ENCODE measurements around the gene WDR88. TPM values are rescaled to one million over a fixed set of nuclear protein-coding genes. Genes with fewer than 3 reads are reported as not detected.
"Not testable (repeated sequence)": the region's sequence is repeated elsewhere in the genome, so short reads cannot be mapped to it uniquely, and the experiment has no call there.

The WDR88 gene
- total RNA-seq, 6 donors from 2014 or later: 0.34 TPM; not detected in 5

DNA sequence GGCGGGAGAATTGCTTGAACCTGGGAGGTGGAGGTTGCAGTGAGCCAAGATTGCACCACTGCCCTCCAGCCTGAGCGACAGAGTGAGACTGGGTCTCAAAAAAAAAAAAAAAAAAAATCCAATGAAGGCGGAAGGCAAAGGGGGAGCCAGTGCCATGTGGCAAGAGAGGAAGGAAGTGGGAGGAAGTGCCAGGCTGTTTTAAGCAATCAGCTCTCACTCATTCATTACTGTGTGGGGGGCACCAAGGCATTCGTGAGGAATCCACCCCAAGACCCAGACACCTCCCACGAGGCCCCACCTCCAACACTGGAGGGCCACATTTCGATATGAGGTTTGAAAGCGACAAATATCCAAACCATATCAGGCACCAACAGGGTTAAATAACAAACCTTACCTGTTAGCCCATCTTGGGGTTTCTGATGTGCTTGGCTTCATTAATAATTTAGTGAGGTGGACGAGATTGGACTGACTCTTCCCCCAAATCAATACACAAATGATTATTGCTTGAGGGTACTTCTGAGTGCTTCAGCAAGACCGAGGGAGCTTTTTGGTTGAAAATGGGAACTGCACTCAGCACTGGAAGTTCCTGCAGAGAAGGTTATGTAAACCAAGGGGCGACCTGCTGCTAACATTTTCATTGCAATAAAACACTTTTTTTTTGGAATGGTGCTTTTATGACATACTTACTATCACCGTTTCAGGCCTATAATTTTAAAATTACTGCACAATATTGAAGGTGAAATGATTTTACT, 54.7 kb downstream of the WDR88 start:
- DNase-seq: no peak
- no peak overlapping the region for H3K4me3 ChIP-seq
- no peak overlapping the region for H3K27ac ChIP-seq
- WGBS, 2 donors: 37 to 56% methylated on average over 11 of the region's 11 CpGs
- H3K27me3 ChIP-seq: no peaks in the 10 kb centered on the region
- no peaks in the 10 kb centered on the region for H3K4me1 ChIP-seq
- TF ChIP-seq EP300 (IDR thresholded peaks at IDR 0.05) (no peak), POLR2A (IDR thresholded peaks at IDR 0.05) (no peak), POLR2AphosphoS5 (IDR thresholded peaks at IDR 0.05) (no peak)
- TF ChIP-seq, protein P1, sequence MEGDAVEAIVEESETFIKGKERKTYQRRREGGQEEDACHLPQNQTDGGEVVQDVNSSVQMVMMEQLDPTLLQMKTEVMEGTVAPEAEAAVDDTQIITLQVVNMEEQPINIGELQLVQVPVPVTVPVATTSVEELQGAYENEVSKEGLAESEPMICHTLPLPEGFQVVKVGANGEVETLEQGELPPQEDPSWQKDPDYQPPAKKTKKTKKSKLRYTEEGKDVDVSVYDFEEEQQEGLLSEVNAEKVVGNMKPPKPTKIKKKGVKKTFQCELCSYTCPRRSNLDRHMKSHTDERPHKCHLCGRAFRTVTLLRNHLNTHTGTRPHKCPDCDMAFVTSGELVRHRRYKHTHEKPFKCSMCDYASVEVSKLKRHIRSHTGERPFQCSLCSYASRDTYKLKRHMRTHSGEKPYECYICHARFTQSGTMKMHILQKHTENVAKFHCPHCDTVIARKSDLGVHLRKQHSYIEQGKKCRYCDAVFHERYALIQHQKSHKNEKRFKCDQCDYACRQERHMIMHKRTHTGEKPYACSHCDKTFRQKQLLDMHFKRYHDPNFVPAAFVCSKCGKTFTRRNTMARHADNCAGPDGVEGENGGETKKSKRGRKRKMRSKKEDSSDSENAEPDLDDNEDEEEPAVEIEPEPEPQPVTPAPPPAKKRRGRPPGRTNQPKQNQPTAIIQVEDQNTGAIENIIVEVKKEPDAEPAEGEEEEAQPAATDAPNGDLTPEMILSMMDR (IDR thresholded peaks at IDR 0.05): no peak
- no peak for ATAC-seq (ENCODE audit: low FRiP score in 2 of 2)
- H3K9me3 ChIP-seq: no peaks in the 10 kb centered on the region
- no peaks in the 10 kb centered on the region for H3K36me3 ChIP-seq

DNA sequence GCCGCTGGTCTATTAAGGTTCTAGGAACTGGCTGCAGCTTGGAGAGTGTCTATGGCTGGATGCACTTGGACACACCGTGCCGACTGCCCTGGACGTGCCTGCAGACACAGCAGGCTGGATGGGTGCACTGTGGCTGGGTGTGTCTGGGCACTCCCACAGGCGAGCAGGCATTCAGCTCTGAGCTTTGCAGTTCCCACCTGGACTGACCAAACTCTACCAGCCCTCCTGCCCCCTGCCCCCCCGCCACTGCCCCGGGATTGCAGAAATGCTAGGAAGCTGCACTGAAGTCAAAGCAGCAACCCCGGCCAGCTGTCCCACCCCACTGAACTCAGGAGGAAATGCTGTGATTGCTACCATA, 55.2 kb downstream of the WDR88 start:
- Histone ChIP-seq H3K27ac (no peak overlapping the region), H3K27me3 (no peaks in the 10 kb centered on the region), H3K4me3 (no peak overlapping the region), H3K9me3 (no peaks in the 10 kb centered on the region), H3K36me3 (no peaks in the 10 kb centered on the region), H3K4me1 (no peaks in the 10 kb centered on the region)
- no peak for TF ChIP-seq EP300 (IDR thresholded peaks at IDR 0.05)
- TF ChIP-seq, protein P1 (IDR thresholded peaks at IDR 0.05): no peak
- TF ChIP-seq POLR2AphosphoS5 (IDR thresholded peaks at IDR 0.05): no peak
- no peak for TF ChIP-seq POLR2A (IDR thresholded peaks at IDR 0.05)
- ATAC-seq (ENCODE audit: low FRiP score in 2 of 2) (no peak), DNase-seq (no peak)
- WGBS, 2 donors: 61 to 68% methylated on average over 3 to 8 of the region's 8 CpGs

DNA sequence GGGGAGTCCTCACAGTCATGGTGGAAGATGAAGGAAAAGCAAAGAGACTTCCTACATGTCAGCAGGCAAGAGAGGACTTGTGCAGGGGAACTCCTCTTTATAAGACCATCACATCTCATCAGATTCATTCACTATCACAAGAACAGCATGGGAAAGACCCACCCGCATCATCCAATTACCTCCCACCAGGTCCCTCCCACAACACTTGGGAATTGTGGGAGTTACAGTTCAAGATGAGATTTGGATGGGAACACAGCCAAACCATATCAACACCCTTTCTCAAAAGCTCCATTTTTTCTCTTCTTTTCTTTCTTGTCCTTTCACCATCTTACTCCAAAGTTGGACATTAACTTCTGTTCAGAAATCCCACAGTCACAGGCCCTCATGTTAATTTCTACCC, 57.5 kb downstream of the WDR88 start:
- Histone ChIP-seq H3K4me3 (no peak overlapping the region), H3K27me3 (no peaks in the 10 kb centered on the region), H3K27ac (no peak overlapping the region), H3K36me3 (no peaks in the 10 kb centered on the region), H3K4me1 (peaks cover 0 to 5% (median 0%) of the 10 kb centered on the region in 4 donors), H3K9me3 (no peaks in the 10 kb centered on the region)
- TF ChIP-seq POLR2AphosphoS5 (IDR thresholded peaks at IDR 0.05) (no peak), EP300 (IDR thresholded peaks at IDR 0.05) (no peak)
- WGBS, 2 donors: 0 to 60% methylated on average over 1 of the region's 1 CpG
- no peak for ATAC-seq (ENCODE audit: low FRiP score in 2 of 2)
- no peak for DNase-seq

DNA sequence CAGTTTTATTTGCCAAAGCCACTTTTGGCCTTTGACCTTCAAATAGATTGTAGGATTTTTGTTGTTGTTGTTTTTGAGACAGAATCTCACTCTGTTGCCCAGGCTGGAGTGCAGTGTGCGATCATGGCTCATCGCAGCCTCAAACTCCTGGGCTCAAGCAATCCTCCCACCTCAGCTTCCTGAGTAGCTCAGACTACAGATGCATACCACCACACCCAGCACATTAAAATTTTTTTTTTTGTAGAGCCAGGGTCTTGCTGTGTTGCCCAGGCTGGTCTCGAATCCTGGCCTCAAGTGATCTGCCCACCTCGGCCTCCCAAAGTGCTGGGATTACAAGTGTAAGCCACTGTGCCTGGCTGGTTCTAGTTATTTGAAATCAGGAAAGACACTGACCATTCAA, 59.2 kb downstream of the WDR88 start:
- ATAC-seq (ENCODE audit: low FRiP score in 2 of 2); DNase-seq; H3K27ac ChIP-seq; H3K9me3 ChIP-seq; H3K27me3 ChIP-seq; H3K36me3 ChIP-seq; H3K4me3 ChIP-seq: not testable (repeated sequence)
- H3K4me1 ChIP-seq: peaks cover 8 to 22% (median 11%) of the 10 kb centered on the region in 4 donors
- 92 to 99% methylated on average over 3 to 4 of the region's 4 CpGs for WGBS, 2 donors

DNA sequence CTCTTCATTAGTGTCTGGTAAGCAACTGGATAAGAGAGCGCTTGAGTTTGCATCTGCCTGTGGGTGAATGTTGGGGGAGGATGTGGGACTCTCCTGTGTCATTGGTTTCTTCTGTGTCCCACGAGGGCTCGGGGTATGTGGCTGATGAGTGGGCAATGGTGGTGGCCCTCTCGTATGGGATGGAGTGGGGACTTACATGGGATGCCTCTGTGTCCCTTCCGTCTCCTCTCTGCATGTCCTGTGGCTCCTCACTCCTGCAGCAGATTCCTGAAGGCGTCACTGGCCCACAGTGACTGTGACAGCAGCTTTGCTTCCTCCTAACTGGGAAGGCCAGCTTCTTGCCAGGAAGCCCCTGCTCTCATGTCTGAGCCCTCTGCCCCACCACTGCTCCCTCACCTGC, 59.6 kb downstream of the WDR88 start:
- Histone ChIP-seq H3K4me3 (no peak overlapping the region), H3K27me3 (no peaks in the 10 kb centered on the region), H3K27ac (no peak overlapping the region), H3K9me3 (no peaks in the 10 kb centered on the region), H3K4me1 (peaks cover 8 to 22% (median 11%) of the 10 kb centered on the region in 4 donors), H3K36me3 (no peaks in the 10 kb centered on the region)
- WGBS, 2 donors: 79 to 90% methylated on average over 4 to 6 of the region's 6 CpGs
- DNase-seq (no peak), ATAC-seq (ENCODE audit: low FRiP score in 2 of 2) (no peak)
- TF ChIP-seq EP300 (IDR thresholded peaks at IDR 0.05) (no peak), POLR2AphosphoS5 (IDR thresholded peaks at IDR 0.05) (no peak), POLR2A (IDR thresholded peaks at IDR 0.05) (no peak)
- TF ChIP-seq, protein P1 (IDR thresholded peaks at IDR 0.05): no peak

DNA sequence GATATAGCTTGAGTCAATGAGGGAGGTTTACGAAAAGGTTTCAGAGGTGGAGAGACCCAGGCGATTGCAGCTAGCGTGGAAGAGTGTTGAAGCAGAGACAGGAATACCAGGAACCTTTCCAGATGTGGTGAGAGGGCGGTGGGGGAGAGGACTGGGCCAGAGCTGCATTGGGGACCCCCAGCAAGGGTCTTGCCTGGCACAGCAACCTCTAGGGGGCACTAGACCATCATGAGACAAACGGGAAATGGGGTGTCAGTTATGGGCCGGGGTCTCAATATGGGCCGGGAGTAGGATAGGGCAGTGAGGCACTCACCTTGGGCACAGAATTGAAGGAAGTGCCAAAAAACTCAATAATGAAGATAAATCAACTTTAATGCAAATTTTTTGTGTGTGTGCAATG, 60.1 kb downstream of the WDR88 start:
- no peaks in the 10 kb centered on the region for H3K36me3 ChIP-seq
- no peaks in the 10 kb centered on the region for H3K27me3 ChIP-seq
- H3K9me3 ChIP-seq: no peaks in the 10 kb centered on the region
- ATAC-seq (ENCODE audit: low FRiP score in 2 of 2) (no peak), DNase-seq (no peak)
- TF ChIP-seq POLR2AphosphoS5 (IDR thresholded peaks at IDR 0.05) (no peak), EP300 (IDR thresholded peaks at IDR 0.05) (no peak), POLR2A (IDR thresholded peaks at IDR 0.05) (no peak)
- TF ChIP-seq, protein P1 (IDR thresholded peaks at IDR 0.05): no peak
- H3K4me1 ChIP-seq: peaks cover 8 to 22% (median 11%) of the 10 kb centered on the region in 4 donors
- no peak overlapping the region for H3K4me3 ChIP-seq
- 72 to 77% methylated on average over 7 of the region's 7 CpGs for WGBS, 2 donors
- no peak overlapping the region for H3K27ac ChIP-seq
